HG03039 (cell line): ENCODE data around the gene THADA.
A peak's percentile ranks its signal among the peaks of the same experiment; 100 is the strongest.
"Not testable (repeated sequence)": the region's sequence is repeated elsewhere in the genome, so short reads cannot be mapped to it uniquely, and the experiment has no call there.

ENCODE experiments used
- ATAC-seq: cut with Tn5 transposase; IDR thresholded peaks from one replicate; pipeline ENCODE4 v1.9.1; 2021; ENCODE audit warnings: mild to moderate bottlenecking, moderate library complexity; ENCODE audit not compliant: unreplicated experiment

THADA gene

GRCh38 chr2:43595603-43596412, at the start of gene THADA:
THADA (minus strand) TSS chr2:43596038; CDS start chr2:43592392, 3,646 bp downstream.
- ATAC-seq, result peak; percentile 97

DNA sequence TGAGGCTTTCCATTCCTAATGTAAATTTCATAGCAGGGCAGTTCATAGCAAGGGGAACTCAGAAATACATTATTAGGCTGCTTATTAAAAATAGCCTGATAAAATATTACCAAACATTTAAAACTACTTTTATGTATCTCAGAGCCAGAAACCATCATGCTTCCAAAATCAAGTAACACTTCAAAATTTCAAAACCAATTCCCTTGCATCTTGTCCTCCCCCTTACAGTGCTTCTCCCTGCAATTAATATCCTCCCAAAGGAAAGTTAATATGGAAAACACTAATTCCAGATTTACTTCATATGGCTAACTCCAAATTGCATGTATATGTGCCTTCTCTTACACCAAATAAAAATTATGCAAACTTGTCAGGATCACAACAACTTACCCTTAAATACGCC, 47.8 kb upstream of the THADA start:
- ATAC-seq, result no peak

DNA sequence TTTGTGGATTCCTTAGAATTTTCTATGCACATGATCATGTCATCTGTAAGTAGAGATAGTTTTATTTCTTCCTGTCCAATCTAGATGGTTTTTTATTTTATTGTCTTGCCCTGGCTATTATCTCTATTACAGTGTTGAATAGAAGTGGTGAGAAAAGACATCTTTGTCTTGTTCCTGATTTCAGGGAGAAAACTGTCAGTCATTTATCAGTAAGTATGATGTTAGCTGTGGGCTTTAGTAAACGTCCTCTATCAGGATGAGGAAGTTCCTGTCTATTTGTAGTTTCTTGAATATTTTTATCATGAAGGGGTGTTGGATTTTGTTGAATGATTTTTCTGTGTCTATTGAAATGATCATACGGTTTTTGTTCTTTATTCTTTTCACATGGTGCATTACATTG, 46.5 kb upstream of the THADA start:
- ATAC-seq, result no peak

- ATAC-seq, result peak; percentile 100
Observed at GRCh38 chr2:43637030-43637803, 41.4 kb upstream of the THADA start, which contains the start of gene PLEKHH2. PLEKHH2 (plus strand) TSS chr2:43637260; CDS start chr2:43644674, 7,414 bp downstream.

GRCh38 chr2:43636621-43637020, 40.8 kb upstream of the THADA start:
- ATAC-seq, result no peak

DNA sequence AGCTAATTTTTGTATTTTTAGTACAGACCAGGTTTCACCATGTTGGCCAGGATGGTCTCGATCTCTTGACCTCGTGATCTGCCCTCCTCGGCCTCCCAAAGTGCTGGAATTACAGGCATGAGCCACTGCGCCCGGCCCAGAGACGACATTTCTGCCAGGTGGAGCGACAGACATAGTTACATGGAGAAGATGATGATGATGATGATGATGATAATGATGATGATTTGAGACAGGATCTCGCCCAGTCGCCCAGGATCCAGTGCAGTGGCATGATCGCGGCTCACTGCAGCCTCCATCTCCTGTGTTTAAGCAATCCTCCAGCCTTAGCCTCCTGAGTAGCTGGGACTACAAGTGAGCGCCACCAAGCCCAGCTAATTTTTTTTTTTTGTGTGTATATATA, 40.3 kb upstream of the THADA start:
- ATAC-seq, result not testable (repeated sequence)

DNA sequence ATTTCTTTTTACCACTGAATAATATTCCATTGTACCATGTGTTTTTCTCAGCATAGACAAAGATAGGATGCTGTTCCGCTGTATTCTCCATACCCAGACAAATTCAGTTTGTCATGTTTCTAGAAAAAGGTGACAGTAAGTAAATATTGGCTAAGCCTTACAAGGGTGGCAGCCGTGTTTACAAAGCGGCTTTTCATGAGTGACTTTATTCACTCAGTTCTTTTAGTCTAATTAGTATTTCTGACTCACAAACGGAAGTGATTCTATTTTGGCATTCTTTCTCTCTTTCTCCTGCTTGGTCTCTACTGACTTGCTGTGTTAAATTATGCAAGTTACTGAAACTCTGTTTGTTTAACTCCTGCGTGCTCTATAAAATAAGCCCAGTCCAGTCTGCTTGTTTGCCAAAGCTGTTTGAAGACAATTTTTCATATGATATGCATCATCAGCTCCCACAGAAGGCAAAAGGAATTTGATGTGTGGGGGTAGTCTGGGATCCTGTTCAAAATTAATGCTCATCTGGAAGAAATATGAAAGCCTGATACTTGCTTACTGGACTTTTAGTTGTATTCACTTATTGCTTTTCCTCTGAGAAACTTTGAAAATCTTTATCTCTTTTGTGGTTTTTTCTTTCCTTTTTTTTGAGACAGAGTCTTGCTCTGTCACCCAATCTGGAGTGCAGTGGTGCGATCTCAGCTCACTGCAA, 38.9 kb upstream of the THADA start:
- no peak for ATAC-seq

DNA sequence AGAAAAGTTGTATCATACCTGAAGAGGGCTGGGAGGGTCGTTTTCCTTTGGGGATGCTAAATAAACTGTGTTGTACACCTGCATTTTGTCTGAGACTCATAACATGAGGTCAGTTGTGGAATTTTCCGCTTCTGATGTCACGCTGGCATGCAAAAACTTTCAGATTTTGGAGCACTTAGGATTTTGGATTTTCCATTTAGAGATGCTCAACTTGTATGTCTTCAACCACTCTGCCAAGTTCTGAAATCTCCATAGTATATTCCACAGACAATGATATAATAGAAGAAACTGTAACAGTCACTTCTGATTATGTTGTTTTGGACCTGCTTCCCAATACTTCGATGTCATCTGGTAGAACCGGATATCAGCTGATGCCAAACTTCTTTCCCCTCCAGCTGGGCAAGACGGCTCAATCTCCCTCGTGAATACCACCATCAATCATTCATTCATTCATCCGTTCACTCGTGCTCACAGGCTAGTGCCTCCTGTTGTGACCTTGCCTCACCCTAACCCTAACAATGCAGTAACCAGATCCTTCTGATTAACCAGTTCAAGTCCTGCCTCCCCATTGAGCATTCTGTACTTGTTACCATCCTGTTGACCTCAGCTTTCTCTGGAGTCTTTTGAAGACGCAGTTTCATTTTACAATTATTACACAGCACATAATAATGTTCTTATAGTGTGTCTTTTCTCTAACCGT, 35.9 kb upstream of the THADA start:
- no peak for ATAC-seq

DNA sequence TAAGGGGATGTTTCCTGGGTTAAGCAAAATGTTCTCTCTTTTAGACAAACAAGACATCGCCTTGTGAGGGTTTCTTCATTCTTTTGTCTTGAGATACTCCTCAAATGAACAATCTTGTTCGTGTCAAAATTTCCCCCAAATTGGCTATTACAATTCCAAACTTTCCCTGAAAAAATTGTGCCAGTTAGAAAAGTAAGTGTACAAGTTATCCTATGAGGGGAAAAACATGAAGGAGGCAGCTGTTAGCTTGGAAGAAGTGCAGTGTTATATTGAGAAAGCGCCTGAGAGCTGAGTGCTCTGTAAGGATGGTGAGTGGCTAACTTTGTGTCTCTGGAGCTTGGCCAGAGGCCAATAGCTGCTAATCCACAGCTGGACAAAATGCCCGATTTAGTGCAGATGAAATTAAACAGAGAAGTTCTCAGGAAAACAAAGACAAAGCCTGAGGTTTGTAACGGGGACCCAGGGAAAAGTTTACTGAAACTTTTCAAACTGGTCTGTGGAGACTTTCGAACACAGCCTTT, 27.2 kb upstream of the THADA start:
- ATAC-seq, result no peak

DNA sequence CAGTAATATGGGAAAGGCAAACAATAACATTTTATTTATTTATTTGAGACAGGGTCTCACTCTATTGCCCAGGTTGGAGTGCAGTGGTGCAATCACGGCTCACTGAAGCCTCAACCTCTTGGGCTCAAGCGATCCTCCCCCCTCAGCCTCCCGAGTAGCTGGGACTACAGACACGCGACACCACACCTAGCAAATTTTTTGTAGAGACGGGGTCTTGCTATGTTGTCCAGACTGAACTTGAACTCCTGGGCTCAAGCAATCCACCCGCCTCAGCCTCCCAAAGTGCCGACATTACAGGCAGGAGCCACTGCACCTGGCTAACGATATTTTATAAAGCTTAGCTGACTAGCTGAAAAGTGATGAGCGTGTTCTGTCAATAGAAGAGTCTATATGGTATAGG, 23.7 kb upstream of the THADA start:
- no peak for ATAC-seq

DNA sequence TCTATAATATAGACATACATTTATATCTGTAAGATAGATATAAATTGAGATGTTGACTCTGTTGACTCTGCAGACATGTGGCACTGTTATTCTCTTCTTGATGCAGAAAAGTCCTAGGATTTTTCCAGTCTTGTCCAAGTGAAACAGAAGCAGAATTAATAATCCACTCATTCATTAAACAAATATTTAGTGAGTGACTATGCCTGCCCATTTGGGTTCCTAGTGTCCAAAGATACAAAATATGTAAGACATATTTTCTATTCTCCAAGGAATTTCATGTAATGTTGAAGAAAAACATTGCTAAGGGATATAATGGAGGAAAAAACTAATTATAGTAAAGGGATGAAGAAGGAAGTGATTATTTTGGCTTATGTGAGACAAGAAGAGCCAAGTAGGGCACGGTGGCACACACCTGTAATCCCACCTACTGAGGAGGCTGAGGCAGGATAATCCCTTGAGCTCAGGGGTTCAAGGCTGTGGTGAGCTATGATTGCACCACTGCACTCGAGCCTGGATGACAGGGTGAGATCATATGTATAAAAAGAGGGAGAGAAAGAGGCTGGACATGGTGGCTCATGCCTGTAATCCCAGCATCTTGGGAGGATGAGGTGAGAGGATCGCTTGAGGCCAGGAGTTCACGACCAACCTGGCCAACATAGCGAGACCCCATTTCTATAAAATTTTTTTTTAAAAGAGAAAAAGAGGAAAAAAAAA, 21.3 kb upstream of the THADA start:
- ATAC-seq, result no peak

GRCh38 chr2:43612944-43613343, 17.1 kb upstream of the THADA start:
- no peak for ATAC-seq

DNA sequence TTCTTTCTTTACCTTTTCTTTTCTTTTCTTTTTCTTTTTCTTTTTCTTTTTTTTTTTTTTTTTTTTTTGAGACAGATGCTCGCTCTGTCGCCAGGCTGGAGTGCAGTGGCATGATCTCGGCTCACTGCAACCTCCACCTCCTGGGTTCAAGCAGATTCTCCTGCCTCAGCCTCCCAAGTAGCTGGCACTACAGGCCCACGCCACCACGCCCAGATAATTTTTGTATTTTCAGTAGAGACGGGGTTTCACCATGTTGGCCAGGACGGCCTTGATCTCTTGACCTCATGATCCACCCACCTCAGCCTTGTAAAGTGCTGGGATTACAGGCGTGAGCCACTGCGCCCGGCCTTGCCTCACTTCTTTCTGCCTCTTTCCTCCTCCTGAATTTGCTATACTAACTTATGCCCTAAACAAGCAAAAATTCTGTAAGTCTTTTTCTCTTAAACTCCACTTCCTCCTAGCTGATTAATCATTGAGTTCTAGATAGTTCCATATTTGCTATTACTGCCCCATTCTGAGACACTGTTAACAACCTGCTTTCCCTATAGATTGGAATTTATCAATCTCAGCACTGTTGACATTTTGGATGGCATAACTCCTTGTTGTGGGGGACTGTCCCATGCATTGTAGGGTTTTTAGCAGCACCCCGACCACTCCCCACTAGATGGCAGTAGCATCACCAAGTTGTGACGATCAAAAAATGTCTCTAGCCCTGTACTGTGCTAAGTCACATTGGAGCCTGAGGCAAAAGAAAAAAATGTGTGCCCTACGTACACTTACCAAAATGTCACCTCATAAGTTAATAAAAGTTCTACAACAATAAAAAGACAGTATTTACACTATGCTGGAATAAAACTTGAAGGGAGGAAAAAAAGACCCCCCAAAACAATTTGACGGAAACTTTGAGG, 16.4 kb upstream of the THADA start:
- ATAC-seq, result peak; percentile 53

- ATAC-seq, result no peak
Observed at GRCh38 chr2:43610361-43610760, 14.5 kb upstream of the THADA start.

DNA sequence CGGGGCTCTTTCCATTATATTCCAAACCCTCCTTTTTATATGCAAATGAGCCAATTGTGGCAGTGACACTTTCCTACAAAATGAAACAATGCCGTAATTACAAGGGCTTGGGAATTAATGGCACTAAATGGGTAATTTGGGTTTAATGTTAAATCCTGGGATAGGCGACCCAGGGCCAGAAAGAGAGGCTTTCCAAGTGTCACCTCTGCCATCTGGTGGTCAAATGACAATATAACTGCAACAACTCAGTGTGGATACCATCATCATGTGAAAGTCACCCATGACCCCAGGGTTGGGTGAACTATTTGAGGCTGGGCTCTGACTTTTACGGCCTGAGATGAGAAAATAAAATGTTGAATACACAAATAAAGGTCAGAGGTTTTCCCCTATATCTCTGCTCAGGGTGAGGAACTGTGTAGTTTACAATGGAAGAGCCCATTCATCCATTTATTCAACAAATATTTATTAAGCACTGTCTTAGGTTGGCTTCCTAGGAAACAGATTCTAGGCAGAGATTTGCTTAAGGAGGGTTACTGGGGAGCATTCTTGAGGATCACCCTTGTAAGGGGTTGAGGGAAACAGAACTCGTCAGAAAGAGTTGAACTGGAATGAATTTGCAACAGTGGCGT, 13.6 kb upstream of the THADA start:
- ATAC-seq, result no peak

GRCh38 chr2:43605851-43606250, 10.0 kb upstream of the THADA start:
- no peak for ATAC-seq

- no peak for ATAC-seq
Observed at GRCh38 chr2:43605079-43605655, 9.3 kb upstream of the THADA start.

GRCh38 chr2:43604674-43605073, 8.8 kb upstream of the THADA start:
- no peak for ATAC-seq
